ENCODE measurements around the gene FAAH. TPM values are rescaled to one million over a fixed set of nuclear protein-coding genes. Genes with fewer than 3 reads are reported as not detected.

Gene FAAH
- polyA plus RNA-seq, 3 donors = 11.5 to 47.1 (median 11.5) TPM

DNA sequence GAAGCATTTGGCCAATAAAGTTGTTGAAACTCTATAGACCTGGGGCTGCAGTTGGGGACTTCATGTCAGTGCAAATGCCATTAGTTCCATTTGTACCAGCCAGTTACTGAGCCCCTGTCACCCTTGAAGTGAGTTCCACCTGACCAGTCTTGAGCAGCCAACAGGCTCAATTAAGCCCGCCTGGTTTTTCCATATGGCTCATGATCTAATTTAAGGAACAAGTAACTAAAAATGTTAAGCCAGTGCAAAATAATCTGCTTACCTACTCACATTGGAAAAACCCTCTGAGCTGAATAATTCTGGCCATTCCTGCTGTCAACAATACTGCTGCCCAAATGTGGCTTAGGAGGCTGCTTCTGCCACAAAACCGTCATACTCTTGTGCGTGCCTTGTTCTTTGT, 32.0 kb upstream of the FAAH start:
- TF ChIP-seq, protein P1, sequence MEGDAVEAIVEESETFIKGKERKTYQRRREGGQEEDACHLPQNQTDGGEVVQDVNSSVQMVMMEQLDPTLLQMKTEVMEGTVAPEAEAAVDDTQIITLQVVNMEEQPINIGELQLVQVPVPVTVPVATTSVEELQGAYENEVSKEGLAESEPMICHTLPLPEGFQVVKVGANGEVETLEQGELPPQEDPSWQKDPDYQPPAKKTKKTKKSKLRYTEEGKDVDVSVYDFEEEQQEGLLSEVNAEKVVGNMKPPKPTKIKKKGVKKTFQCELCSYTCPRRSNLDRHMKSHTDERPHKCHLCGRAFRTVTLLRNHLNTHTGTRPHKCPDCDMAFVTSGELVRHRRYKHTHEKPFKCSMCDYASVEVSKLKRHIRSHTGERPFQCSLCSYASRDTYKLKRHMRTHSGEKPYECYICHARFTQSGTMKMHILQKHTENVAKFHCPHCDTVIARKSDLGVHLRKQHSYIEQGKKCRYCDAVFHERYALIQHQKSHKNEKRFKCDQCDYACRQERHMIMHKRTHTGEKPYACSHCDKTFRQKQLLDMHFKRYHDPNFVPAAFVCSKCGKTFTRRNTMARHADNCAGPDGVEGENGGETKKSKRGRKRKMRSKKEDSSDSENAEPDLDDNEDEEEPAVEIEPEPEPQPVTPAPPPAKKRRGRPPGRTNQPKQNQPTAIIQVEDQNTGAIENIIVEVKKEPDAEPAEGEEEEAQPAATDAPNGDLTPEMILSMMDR (IDR thresholded peaks at IDR 0.05) = no peak
- Histone ChIP-seq H3K4me2 (replicated peaks; ENCODE audit: extremely low read depth, low read length, poor library complexity, severe bottlenecking) (no peak overlapping the region), H3K4me1 (ENCODE audit: control insufficient read depth in 1 of 2, insufficient read depth in 2 of 2, low read length in 2 of 2) (peaks cover 3 to 6% of the 10 kb centered on the region in 2 donors), H3K9me3 (replicated peaks in 1 of 2; ENCODE audit: control insufficient read depth in 1 of 2, insufficient read depth in 1 of 2, low read length in 2 of 2) (no peaks in the 10 kb centered on the region), H3K27ac (ENCODE audit: low read depth in 1 of 2, low read length in 2 of 2) (no peak overlapping the region), H3K9ac (ENCODE audit: insufficient read depth, low read length, poor library complexity, severe bottlenecking) (no peak overlapping the region), H3K4me3 (replicated peaks in 1 of 3; ENCODE audit: low read depth in 2 of 3, low read length in 3 of 3) (no peak overlapping the region), H3K27me3 (ENCODE audit: control insufficient read depth in 2 of 2, insufficient read depth in 2 of 2, low read length in 2 of 2) (no peaks in the 10 kb centered on the region), H3K79me2 (ENCODE audit: insufficient read depth, low read length) (no peaks in the 10 kb centered on the region), H2AFZ (ENCODE audit: insufficient read depth, low read depth, low read length, poor library complexity, severe bottlenecking) (no peak overlapping the region), H3K36me3 (replicated peaks in 1 of 2; ENCODE audit: control insufficient read depth in 1 of 2, insufficient read depth in 2 of 2, low read length in 2 of 2) (peaks cover 60 to 80% of the 10 kb centered on the region in 2 donors), H4K20me1 (ENCODE audit: insufficient read depth, low read length) (no peaks in the 10 kb centered on the region)
- no peaks in the 10 kb centered on the region for H3K27me3 Mint-ChIP-seq (ENCODE audit: low read depth in 3 of 3)
- 100% methylated on average over 2 of the region's 3 CpGs for WGBS (ENCODE audit: insufficient coverage)
- peaks cover 56 to 71% of the 10 kb centered on the region in 2 donors for H3K36me3 Mint-ChIP-seq
- intact Hi-C loops (cut with micrococcal nuclease) = no loop called here
- peaks cover 6% of the 10 kb centered on the region for H3K4me1 Mint-ChIP-seq
- DNase-seq = no peak
- no peaks in the 10 kb centered on the region for H3K9me3 Mint-ChIP-seq
- H3K27ac Mint-ChIP-seq = peak overlapping the region in 1 of 7 donors; percentile 48
- no peak overlapping the region for H3K4me3 Mint-ChIP-seq

DNA sequence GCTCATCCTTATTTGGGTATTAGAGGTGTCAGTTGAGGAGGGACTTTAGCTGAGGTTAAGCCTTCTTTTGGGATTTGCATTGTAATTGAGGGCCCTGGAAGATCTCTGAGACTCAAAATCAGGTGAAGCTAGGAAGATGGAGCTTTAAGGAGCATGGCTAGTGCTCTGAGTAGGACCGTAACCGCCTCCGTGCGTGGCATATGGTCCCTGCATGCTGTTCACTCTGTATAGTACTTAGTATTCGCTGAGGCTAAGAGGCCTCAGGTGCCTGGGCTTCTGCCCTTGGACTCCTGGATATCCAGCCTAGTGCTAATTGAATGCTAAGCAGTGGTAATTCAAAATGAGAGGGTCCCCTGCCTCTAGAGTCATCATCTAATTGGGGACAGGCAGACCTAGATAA, 31.0 kb upstream of the FAAH start:
- no peak overlapping the region for H3K4me2 ChIP-seq (replicated peaks; ENCODE audit: extremely low read depth, low read length, poor library complexity, severe bottlenecking)
- peaks cover 5% of the 10 kb centered on the region for H3K4me1 Mint-ChIP-seq
- no peak overlapping the region for H3K4me3 ChIP-seq (replicated peaks in 1 of 3; ENCODE audit: low read depth in 2 of 3, low read length in 3 of 3)
- no peaks in the 10 kb centered on the region for H3K27me3 Mint-ChIP-seq (ENCODE audit: low read depth in 3 of 3)
- no peaks in the 10 kb centered on the region for H3K9me3 Mint-ChIP-seq
- H3K36me3 ChIP-seq (replicated peaks in 1 of 2; ENCODE audit: control insufficient read depth in 1 of 2, insufficient read depth in 2 of 2, low read length in 2 of 2) = peaks cover 61 to 78% of the 10 kb centered on the region in 2 donors
- peaks cover 57 to 76% of the 10 kb centered on the region in 2 donors for H3K36me3 Mint-ChIP-seq
- H3K27ac Mint-ChIP-seq = no peak overlapping the region
- DNase-seq = no peak
- no peaks in the 10 kb centered on the region for H3K27me3 ChIP-seq (ENCODE audit: control insufficient read depth in 2 of 2, insufficient read depth in 2 of 2, low read length in 2 of 2)
- H2AFZ ChIP-seq (ENCODE audit: insufficient read depth, low read depth, low read length, poor library complexity, severe bottlenecking) = no peak overlapping the region
- H3K27ac ChIP-seq (ENCODE audit: low read depth in 1 of 2, low read length in 2 of 2) = no peak overlapping the region
- no peaks in the 10 kb centered on the region for H3K79me2 ChIP-seq (ENCODE audit: insufficient read depth, low read length)
- H3K4me3 Mint-ChIP-seq = no peak overlapping the region
- H3K9me3 ChIP-seq (replicated peaks in 1 of 2; ENCODE audit: control insufficient read depth in 1 of 2, insufficient read depth in 1 of 2, low read length in 2 of 2) = no peaks in the 10 kb centered on the region
- no peak overlapping the region for H3K9ac ChIP-seq (ENCODE audit: insufficient read depth, low read length, poor library complexity, severe bottlenecking)
- intact Hi-C loops (cut with micrococcal nuclease) = no loop called here
- H4K20me1 ChIP-seq (ENCODE audit: insufficient read depth, low read length) = no peaks in the 10 kb centered on the region
- TF ChIP-seq, protein P1 (IDR thresholded peaks at IDR 0.05) = no peak
- H3K4me1 ChIP-seq (ENCODE audit: control insufficient read depth in 1 of 2, insufficient read depth in 2 of 2, low read length in 2 of 2) = peaks cover 3 to 5% of the 10 kb centered on the region in 2 donors
- WGBS (ENCODE audit: insufficient coverage) = 100% methylated on average over 5 of the region's 5 CpGs

All from CD14-positive monocyte (primary cell).